Stomach (tissue), 4 donors: ENCODE measurements around the gene IKZF1.

Experiments
- CTCF ChIP-seq, 7 experiments: fragments of 450-650 bp in 4 of 7; fragments of 200-600 bp in 3 of 7; sonication (generic) in 3 of 7; IDR thresholded peaks; one replicate each; pipeline ENCODE4 v1.5.1; 2016 to 2019; ENCODE audit warnings: antibody characterized with exemption in 7 of 7, control low read depth in 2 of 7, mild to moderate bottlenecking in 1 of 7
- EP300 ChIP-seq: sonication (generic); formaldehyde crosslinking; IDR thresholded peaks from one replicate; pipeline ENCODE4 v1.6.1; 2017; ENCODE audit warnings: antibody characterized with exemption

- no peak for TF ChIP-seq CTCF (IDR thresholded peaks at IDR 0.05)
- TF ChIP-seq EP300 = no peak
Observed at GRCh38 chr7:50364645-50365044, 60.1 kb downstream of the IKZF1 start.
